HG03469 (cell line): Measurements from ENCODE around the gene CPLANE2.
"Not testable (repeated sequence)": the region's sequence is repeated elsewhere in the genome, so short reads cannot be mapped to it uniquely, and the experiment has no call there.

Source experiments
- ATAC-seq: cut with Tn5 transposase; IDR thresholded peaks from one replicate; pipeline ENCODE4 v1.9.1; 2021; ENCODE audit warnings: mild to moderate bottlenecking, moderate library complexity, moderate number of reproducible peaks; ENCODE audit not compliant: unreplicated experiment

The CPLANE2 gene

GRCh38 chr1:16231331-16232315 lies 5.4 kb downstream of the CPLANE2 start:
- no peak for ATAC-seq

GRCh38 chr1:16230744-16231143 lies 6.2 kb downstream of the CPLANE2 start:
- ATAC-seq, result no peak

GRCh38 chr1:16229976-16230740 lies 6.8 kb downstream of the CPLANE2 start:
- no peak for ATAC-seq

- ATAC-seq, result no peak
These were observed 10.3 kb downstream of the CPLANE2 start for GRCh38 chr1:16226490-16227179.

GRCh38 chr1:16226129-16226489 lies 10.9 kb downstream of the CPLANE2 start:
- ATAC-seq, result no peak

GRCh38 chr1:16224472-16224871 lies 12.5 kb downstream of the CPLANE2 start:
- ATAC-seq, result no peak

- not testable (repeated sequence) for ATAC-seq
These were observed 14.3 kb downstream of the CPLANE2 start for GRCh38 chr1:16222716-16223115.

- no peak for ATAC-seq
These were observed 15.5 kb downstream of the CPLANE2 start for GRCh38 chr1:16221499-16221898.

GRCh38 chr1:16219968-16220500 lies 16.9 kb downstream of the CPLANE2 start:
- no peak for ATAC-seq

GRCh38 chr1:16218674-16219071 lies 18.3 kb downstream of the CPLANE2 start:
- no peak for ATAC-seq

- ATAC-seq, result no peak
These were observed 18.8 kb downstream of the CPLANE2 start for GRCh38 chr1:16218014-16218673.

GRCh38 chr1:16217061-16217785 lies 19.8 kb downstream of the CPLANE2 start:
- peak; percentile 73 for ATAC-seq

GRCh38 chr1:16215882-16216753 lies 20.9 kb downstream of the CPLANE2 start:
- no peak for ATAC-seq

GRCh38 chr1:16215240-16215639 lies 21.7 kb downstream of the CPLANE2 start:
- ATAC-seq, result not testable (repeated sequence)

GRCh38 chr1:16213544-16213943 lies 23.4 kb downstream of the CPLANE2 start:
- not testable (repeated sequence) for ATAC-seq

GRCh38 chr1:16213013-16213412 lies 24.0 kb downstream of the CPLANE2 start:
- ATAC-seq, result no peak

- no peak for ATAC-seq
These were observed 24.6 kb downstream of the CPLANE2 start, which contains the start of gene ARHGEF19 for GRCh38 chr1:16212251-16212961. TSS of gene ARHGEF19 (minus strand) at chr1:16212652. CDS start at chr1:16209054, 3,598 bp downstream.

GRCh38 chr1:16211824-16212223 lies 25.2 kb downstream of the CPLANE2 start:
- no peak for ATAC-seq
